Endothelial cell of umbilical vein (primary cell): ENCODE data around the gene CEP250. TPM values are rescaled to one million over a fixed set of nuclear protein-coding genes. Genes with fewer than 3 reads are reported as not detected.

Source experiments
- BruUV-seq: library from RNA; stranded (reverse); fragments of 400-500 nt; replicated peaks from 2 replicates; lab custom pipeline; 2021; lab: Mats Ljungman, UMichigan
- CTCF ChIA-PET: fragments of 300-600, 350-600 bp; sonication (Branson Sonifier 250); formaldehyde crosslinking; loops from one replicate; lab custom pipeline; 2021; ENCODE audit warnings: antibody characterized with exemption, inconsistent platforms; lab: Charles Lee
- POLR2A ChIA-PET: fragments of 300-600, 350-600 bp; sonication (Branson Sonifier 250); formaldehyde crosslinking; loops from one replicate; lab custom pipeline; 2021; ENCODE audit warnings: antibody characterized with exemption, inconsistent platforms; lab: Charles Lee
- DNase-seq: peaks from one replicate; pipeline ENCODE4 v3.0.0-alpha.2; 2011; ENCODE audit warnings: low read depth, low spot score
- FAIRE-seq: peaks from 2 replicates; lab custom pipeline; 2011; peaks lifted over from hg19 to GRCh38; lab: Jason Lieb, UNC
- H2AFZ ChIP-seq: 2 replicates; pipeline ENCODE4 v1.6.0; 2012; ENCODE audit warnings: low read depth, low read length, control low read depth, inconsistent platforms
- H3K27ac ChIP-seq: 2 replicates; pipeline ENCODE4 v1.5.1; 2011; ENCODE audit warnings: low read depth, mild to moderate bottlenecking, control low read depth, low read length, moderate library complexity; ENCODE audit not compliant: insufficient read depth
- H3K27me3 ChIP-seq, 2 experiments: 2 replicates each; pipeline versions ENCODE4 v1.6.0 to v1.6.1; 2011; ENCODE audit warnings: low read length in 2 of 2, mixed read lengths in 1 of 2; ENCODE audit not compliant: control insufficient read depth in 2 of 2, insufficient read depth in 2 of 2
- H3K36me3 ChIP-seq, 2 experiments: 2 replicates in 1 of 2; 3 replicates in 1 of 2; pipeline ENCODE4 v1.5.1; 2011; ENCODE audit warnings: low read length in 2 of 2, mild to moderate bottlenecking in 1 of 2, moderate library complexity in 1 of 2; ENCODE audit not compliant: control insufficient read depth in 2 of 2, insufficient read depth in 2 of 2; ENCODE audit errors: extremely low read depth in 1 of 2
- H3K4me1 ChIP-seq: 3 replicates; pipeline ENCODE4 v1.5.1; 2011; ENCODE audit warnings: mild to moderate bottlenecking, low read length; ENCODE audit not compliant: control insufficient read depth, insufficient read depth; ENCODE audit errors: extremely low read depth
- H3K4me2 ChIP-seq: 2 replicates; pipeline ENCODE4 v1.6.1; 2011; ENCODE audit warnings: low read length, control low read depth, mixed read lengths; ENCODE audit not compliant: insufficient read depth
- H3K4me3 ChIP-seq, 3 experiments: fragments of 200-600 bp in 1 of 3; sonication (generic), shearing (Covaris generic) in 1 of 3; replicated peaks in 1 of 3; 2 replicates each; pipeline ENCODE4 v1.5.1; 2011 to 2016; ENCODE audit warnings: control low read depth in 3 of 3, low read length in 3 of 3, mild to moderate bottlenecking in 2 of 3, inconsistent platforms in 1 of 3, low read depth in 1 of 3, moderate library complexity in 1 of 3; ENCODE audit not compliant: insufficient read depth in 1 of 3
- H3K79me2 ChIP-seq: 2 replicates; pipeline ENCODE4 v1.6.0; 2012; ENCODE audit warnings: low read length, inconsistent platforms; ENCODE audit not compliant: control insufficient read depth, insufficient read depth
- H3K9ac ChIP-seq: replicated peaks from 2 replicates; pipeline ENCODE3; 2011; ENCODE audit warnings: low read length, control low read depth; ENCODE audit not compliant: insufficient read depth; ENCODE audit errors: extremely low read depth
- H3K9me1 ChIP-seq: replicated peaks from 3 replicates; pipeline ENCODE4 v1.6.0; 2011; ENCODE audit warnings: mild to moderate bottlenecking, low read length; ENCODE audit not compliant: control insufficient read depth, insufficient read depth; ENCODE audit errors: extremely low read depth
- H3K9me3 ChIP-seq: replicated peaks from 2 replicates; pipeline ENCODE4 v1.5.1; 2012; ENCODE audit warnings: low read length, inconsistent platforms; ENCODE audit not compliant: control insufficient read depth, insufficient read depth
- H4K20me1 ChIP-seq: replicated peaks from 2 replicates; pipeline ENCODE3; 2011; ENCODE audit warnings: mild to moderate bottlenecking, low read length; ENCODE audit not compliant: control insufficient read depth, insufficient read depth; ENCODE audit errors: extremely low read depth
- EZH2 ChIP-seq: IDR thresholded peaks from 2 replicates; pipeline ENCODE4 v1.6.1; 2012; ENCODE audit warnings: borderline replicate concordance, low read depth, mild to moderate bottlenecking, moderate library complexity, low read length, inconsistent platforms; ENCODE audit not compliant: severe bottlenecking
- FOS ChIP-seq: IDR thresholded peaks from 2 replicates; pipeline ENCODE4 v1.6.1; 2011; ENCODE audit warnings: mild to moderate bottlenecking, low read length, moderate library complexity, borderline replicate concordance; ENCODE audit not compliant: insufficient read depth
- GATA2 ChIP-seq: IDR thresholded peaks from 2 replicates; pipeline ENCODE4 v1.7.0; 2011; ENCODE audit warnings: low read depth, mild to moderate bottlenecking, moderate library complexity, mixed read lengths, low read length; ENCODE audit not compliant: insufficient read length, insufficient read depth
- JUN ChIP-seq: IDR thresholded peaks from 2 replicates; pipeline ENCODE4 v1.6.1; 2011; ENCODE audit warnings: borderline replicate concordance, low read depth; ENCODE audit not compliant: insufficient read length, insufficient read depth
- MYC ChIP-seq: IDR thresholded peaks from one replicate; pipeline ENCODE4 v1.6.1; 2011; ENCODE audit warnings: mild to moderate bottlenecking, low read depth, low read length
- POLR2A ChIP-seq: IDR thresholded peaks from 2 replicates; pipeline ENCODE4 v1.6.1; 2012; ENCODE audit warnings: low read depth, mild to moderate bottlenecking, control low read depth, low read length
- POLR2AphosphoS5 ChIP-seq: IDR thresholded peaks from 2 replicates; pipeline ENCODE4 v1.6.1; 2012; ENCODE audit warnings: low read depth, mild to moderate bottlenecking, control low read depth, low read length, moderate library complexity; ENCODE audit not compliant: insufficient read depth
- dilution Hi-C: fragments of 300-500 bp; cut with MboI; formaldehyde crosslinking; loops from one replicate; pipeline ENCODE4 v1.15.0; 2019; ENCODE audit warnings: low sequenced_read_pairs; ENCODE audit not compliant: extremely low pct_ligation_motif_present
- intact Hi-C: fragments of 100-400 bp; cut with micrococcal nuclease; formaldehyde crosslinking; loops from one replicate; pipeline ENCODE4 v1.10.0; 2022
- polyA plus RNA-seq, 4 experiments: library from polyadenylated mRNA; depleted of rRNA in 3 of 4; stranded (reverse) in 3 of 4; unstranded in 1 of 4; fragments of >200 nt; gene quantifications; 2 replicates each; pipeline versions ENCODE4 v1.2.1 to v1.2.3, GENCODE V29; 2011 to 2012; ENCODE audit warnings: missing spikeins in 1 of 4
- total RNA-seq: library from RNA; stranded (reverse); gene quantifications from 2 replicates; pipeline ENCODE4 v1.2.3, GENCODE V29; 2021
- TF ChIP-seq, protein P1 (sequence below), 2 donors: IDR thresholded peaks; 1 replicate in 1 of 2; 2 replicates in 1 of 2; pipeline ENCODE4 v1.5.1; 2011; ENCODE audit warnings: low read length in 2 of 2, mild to moderate bottlenecking in 2 of 2, moderate library complexity in 2 of 2, control low read depth in 1 of 2, inconsistent platforms in 1 of 2, low read depth in 1 of 2; ENCODE audit not compliant: insufficient read depth in 1 of 2; ENCODE audit errors: extremely low read depth in 1 of 2
- TF ChIP-seq, protein P2 (sequence below): IDR thresholded peaks from 2 replicates; pipeline ENCODE4 v1.6.1; 2011; ENCODE audit not compliant: insufficient read depth, insufficient read length

CEP250 gene
- total and polyA plus RNA-seq, 2 donors (not counting 3 experiments of a cell fraction or from before 2014, with no cell fraction given) = 5.3 to 58.9 TPM

DNA sequence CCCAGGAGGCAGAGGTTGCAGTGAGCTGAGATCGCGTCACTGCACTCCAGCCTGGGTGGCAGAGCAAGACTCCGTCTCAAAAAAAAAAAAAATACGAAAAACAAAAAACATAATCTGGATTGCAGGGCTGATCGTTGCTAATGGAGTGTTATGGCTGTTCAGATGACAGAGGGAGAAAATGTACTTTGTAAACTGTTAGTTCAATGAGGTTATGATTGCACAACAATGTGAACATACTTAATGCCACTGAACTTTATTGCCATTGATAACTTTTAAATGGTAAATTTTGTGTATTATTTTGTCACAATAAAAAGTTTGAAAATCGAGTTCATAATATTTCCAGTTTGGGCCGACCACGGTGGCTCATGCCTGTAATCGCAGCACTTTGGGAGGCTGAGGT lies 63.6 kb downstream of the CEP250 start:
- H3K9ac ChIP-seq = no peak overlapping the region
- H3K9me1 ChIP-seq = no peaks in the 10 kb centered on the region
- no peak overlapping the region for H3K4me2 ChIP-seq
- no peaks in the 10 kb centered on the region for H3K27me3 ChIP-seq
- ChIA-PET POLR2A (interaction anchor here (0.7 kb wide), 1 partner anchor 439 kb away, joined by 3 read pairs; no protein-coding TSS in a partner anchor), CTCF (no interaction called here)
- FAIRE-seq = no peak
- H3K9me3 ChIP-seq = no peaks in the 10 kb centered on the region
- H3K4me1 ChIP-seq = no peaks in the 10 kb centered on the region
- H3K4me3 ChIP-seq = no peak overlapping the region
- DNase-seq = no peak
- no peaks in the 10 kb centered on the region for H3K79me2 ChIP-seq
- BruUV-seq = no TSS peak
- dilution Hi-C loops (no loop called here), intact Hi-C loops (loop anchor here (10.0 kb wide), 2 partner anchors 96 to 176 kb away; partner anchors contain the start of genes NFS1, ROMO1 and SPAG4)
- H3K36me3 ChIP-seq = no peaks in the 10 kb centered on the region
- no peak overlapping the region for H2AFZ ChIP-seq
- no peak overlapping the region for H3K27ac ChIP-seq
- H4K20me1 ChIP-seq = no peaks in the 10 kb centered on the region
- TF ChIP-seq, protein P1, sequence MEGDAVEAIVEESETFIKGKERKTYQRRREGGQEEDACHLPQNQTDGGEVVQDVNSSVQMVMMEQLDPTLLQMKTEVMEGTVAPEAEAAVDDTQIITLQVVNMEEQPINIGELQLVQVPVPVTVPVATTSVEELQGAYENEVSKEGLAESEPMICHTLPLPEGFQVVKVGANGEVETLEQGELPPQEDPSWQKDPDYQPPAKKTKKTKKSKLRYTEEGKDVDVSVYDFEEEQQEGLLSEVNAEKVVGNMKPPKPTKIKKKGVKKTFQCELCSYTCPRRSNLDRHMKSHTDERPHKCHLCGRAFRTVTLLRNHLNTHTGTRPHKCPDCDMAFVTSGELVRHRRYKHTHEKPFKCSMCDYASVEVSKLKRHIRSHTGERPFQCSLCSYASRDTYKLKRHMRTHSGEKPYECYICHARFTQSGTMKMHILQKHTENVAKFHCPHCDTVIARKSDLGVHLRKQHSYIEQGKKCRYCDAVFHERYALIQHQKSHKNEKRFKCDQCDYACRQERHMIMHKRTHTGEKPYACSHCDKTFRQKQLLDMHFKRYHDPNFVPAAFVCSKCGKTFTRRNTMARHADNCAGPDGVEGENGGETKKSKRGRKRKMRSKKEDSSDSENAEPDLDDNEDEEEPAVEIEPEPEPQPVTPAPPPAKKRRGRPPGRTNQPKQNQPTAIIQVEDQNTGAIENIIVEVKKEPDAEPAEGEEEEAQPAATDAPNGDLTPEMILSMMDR (IDR thresholded peaks at IDR 0.05; ENCODE audit: extremely low read depth in 1 of 2, insufficient read depth in 1 of 2, low read depth in 1 of 2, low read length in 2 of 2) = no peak
- TF ChIP-seq JUN = no peak
- no peak for TF ChIP-seq POLR2A
- TF ChIP-seq POLR2AphosphoS5 = no peak
- TF ChIP-seq MYC = no peak
- TF ChIP-seq, protein P2, sequence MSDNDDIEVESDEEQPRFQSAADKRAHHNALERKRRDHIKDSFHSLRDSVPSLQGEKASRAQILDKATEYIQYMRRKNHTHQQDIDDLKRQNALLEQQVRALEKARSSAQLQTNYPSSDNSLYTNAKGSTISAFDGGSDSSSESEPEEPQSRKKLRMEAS = no peak
- no peak for TF ChIP-seq GATA2
- no peak for TF ChIP-seq FOS
- TF ChIP-seq EZH2 = no peak
